GM23248 (cell line): Measurements from ENCODE around the gene MAPK8IP3.

Source experiments
- EZH2 ChIP-seq: fragments of 200-600 bp; sonication (generic); IDR thresholded peaks from 2 replicates; pipeline ENCODE4 v1.6.1; 2018; ENCODE audit warnings: antibody characterized with exemption, mild to moderate bottlenecking; ENCODE audit not compliant: insufficient read depth, poor library complexity, severe bottlenecking
- EZH2phosphoT487 ChIP-seq: fragments of 200-600 bp; sonication (generic); IDR thresholded peaks from 2 replicates; pipeline ENCODE4 v1.6.1; 2018; ENCODE audit warnings: antibody characterized with exemption, moderate library complexity, mild to moderate bottlenecking, low read depth; ENCODE audit not compliant: insufficient read depth

- TF ChIP-seq EZH2 (no peak), EZH2phosphoT487 (no peak)
Observed at GRCh38 chr16:1659031-1659430, 47.0 kb upstream of the MAPK8IP3 start.
